HEK293 (cell line): ENCODE data around the gene MAP4K5.
"Not testable (repeated sequence)": the region's sequence is repeated elsewhere in the genome, so short reads cannot be mapped to it uniquely, and the experiment has no call there.

Experiments used
- BCL11A ChIP-seq: fragments of 450-650 bp; formaldehyde crosslinking; IDR thresholded peaks from 2 replicates; pipeline ENCODE4 v1.5.1; 2016; ENCODE audit warnings: low read depth, missing biosample characterization, missing genetic modification characterization
- CTCF ChIP-seq: fragments of 450-650 bp; formaldehyde crosslinking; IDR thresholded peaks from 2 replicates; pipeline ENCODE4 v1.5.1; 2016; ENCODE audit warnings: missing biosample characterization, missing genetic modification characterization
- PRDM10 ChIP-seq: fragments of 450-650 bp; formaldehyde crosslinking; IDR thresholded peaks from 2 replicates; pipeline ENCODE4 v1.5.1; 2016; ENCODE audit warnings: missing biosample characterization, missing genetic modification characterization
- ZNF24 ChIP-seq: fragments of 450-650 bp; formaldehyde crosslinking; IDR thresholded peaks from 2 replicates; pipeline ENCODE4 v1.5.1; 2016; ENCODE audit warnings: missing biosample characterization, missing genetic modification characterization
- ZNF280D ChIP-seq: fragments of 450-650 bp; formaldehyde crosslinking; IDR thresholded peaks from 2 replicates; pipeline ENCODE4 v1.5.1; 2016; ENCODE audit warnings: missing biosample characterization, missing genetic modification characterization
- ZNF76 ChIP-seq: fragments of 450-650 bp; formaldehyde crosslinking; IDR thresholded peaks from 2 replicates; pipeline ENCODE4; 2016; ENCODE audit warnings: low read depth, missing biosample characterization, missing genetic modification characterization, borderline replicate concordance

- not testable (repeated sequence) for TF ChIP-seq ZNF24 (tag by site-specific recombination); BCL11A (tag by site-specific recombination); ZNF76 (tag by site-specific recombination); CTCF; ZNF280D; PRDM10 (tag by site-specific recombination)
Observed at GRCh38 chr14:50507078-50507477, 25.3 kb downstream of the MAP4K5 start.
